SK-N-SH (cell line): ENCODE measurements around the gene PIK3R2. TPM values are rescaled to one million over a fixed set of nuclear protein-coding genes. Genes with fewer than 3 reads are reported as not detected.

Experiments used
- CTCF ChIA-PET: fragments of 300-600, 350-600 bp; formaldehyde crosslinking; extraction: SDS; loops from one replicate; lab custom pipeline; 2021; lab: Yijun Ruan, JAX
- POLR2A ChIA-PET: fragments of 350-600 bp; sonication (Branson Sonifier 250); formaldehyde crosslinking; extraction: SDS; loops from one replicate; lab custom pipeline; 2020; ENCODE audit warnings: antibody characterized with exemption, inconsistent platforms; lab: Yijun Ruan, JAX
- DNase-seq: peaks from one replicate; pipeline ENCODE4 v3.0.0; 2012
- H2AFZ ChIP-seq: fragments of 200-600 bp; sonication (generic); 2 replicates; pipeline ENCODE4 v1.8.1; 2016; ENCODE audit warnings: antibody characterized with exemption, mild to moderate bottlenecking, low read depth
- H3F3A ChIP-seq: fragments of 200-600 bp; sonication (generic); replicated peaks from 2 replicates; pipeline ENCODE3; 2016; ENCODE audit warnings: antibody characterized with exemption, mild to moderate bottlenecking; ENCODE audit not compliant: insufficient read depth
- H3K27ac ChIP-seq, 2 experiments: fragments of 200-500 bp in 1 of 2; fragments of 200-600 bp in 1 of 2; sonication (Bioruptor generic) in 1 of 2; sonication (generic), shearing (Covaris generic) in 1 of 2; 2 replicates each; pipeline versions ENCODE4 v1.5.1 to v1.6.1; 2014 to 2016; ENCODE audit warnings: low read depth in 2 of 2, inconsistent platforms in 1 of 2, low read length in 1 of 2, mild to moderate bottlenecking in 1 of 2, mixed read lengths in 1 of 2
- H3K27me3 ChIP-seq: fragments of 200-600 bp; sonication (generic), shearing (Covaris generic); 2 replicates; pipeline ENCODE4 v1.6.1; 2016; ENCODE audit warnings: mixed run types; ENCODE audit not compliant: insufficient read depth
- H3K36me3 ChIP-seq, 2 experiments: fragments of 200-500 bp in 1 of 2; fragments of 200-600 bp in 1 of 2; sonication (Bioruptor generic) in 1 of 2; sonication (generic) in 1 of 2; replicated peaks in 1 of 2; 2 replicates each; pipeline versions ENCODE3 to v1.5.1; 2014 to 2016; ENCODE audit warnings: low read length in 1 of 2, mild to moderate bottlenecking in 1 of 2; ENCODE audit not compliant: insufficient read depth in 2 of 2, control insufficient read depth in 1 of 2
- H3K4me1 ChIP-seq, 2 experiments: fragments of 200-500 bp in 1 of 2; fragments of 200-600 bp in 1 of 2; sonication (Bioruptor generic) in 1 of 2; sonication (generic), shearing (Covaris generic) in 1 of 2; 2 replicates each; pipeline versions ENCODE4 v1.5.1 to v1.6.1; 2014 to 2016; ENCODE audit warnings: low read depth in 1 of 2, low read length in 1 of 2, mixed run types in 1 of 2; ENCODE audit not compliant: insufficient read depth in 2 of 2, control insufficient read depth in 1 of 2
- H3K4me2 ChIP-seq: fragments of 200-600 bp; sonication (generic), shearing (Covaris generic); 2 replicates; pipeline ENCODE4 v1.6.1; 2017; ENCODE audit warnings: mixed run types
- H3K4me3 ChIP-seq, 2 experiments: fragments of 200-500 bp in 1 of 2; fragments of 200-600 bp in 1 of 2; sonication (Bioruptor generic) in 1 of 2; sonication (generic), shearing (Covaris generic) in 1 of 2; 2 replicates each; pipeline versions ENCODE4 v1.5.1 to v1.8.1; 2014 to 2016; ENCODE audit warnings: low read depth in 2 of 2, inconsistent platforms in 1 of 2, low read length in 1 of 2, mild to moderate bottlenecking in 1 of 2, mixed read lengths in 1 of 2, moderate library complexity in 1 of 2
- H3K79me2 ChIP-seq: fragments of 200-600 bp; sonication (generic); 2 replicates; pipeline ENCODE4 v1.8.1; 2017; ENCODE audit warnings: mild to moderate bottlenecking; ENCODE audit not compliant: insufficient read depth
- H3K9ac ChIP-seq: fragments of 200-600 bp; sonication (generic); 2 replicates; pipeline ENCODE4 v1.6.1; 2017; ENCODE audit warnings: mixed run types
- H3K9me2 ChIP-seq: fragments of 200-600 bp; sonication (generic); 2 replicates; pipeline ENCODE4 v1.6.1; 2017; ENCODE audit warnings: mixed run types
- H3K9me3 ChIP-seq: fragments of 200-600 bp; sonication (generic); 2 replicates; pipeline ENCODE4 v1.6.1; 2017; ENCODE audit warnings: mixed run types, mild to moderate bottlenecking, moderate library complexity
- H4K20me1 ChIP-seq: fragments of 200-600 bp; sonication (generic); 2 replicates; pipeline ENCODE4 v1.6.1; 2017; ENCODE audit warnings: mild to moderate bottlenecking, mixed run types; ENCODE audit not compliant: insufficient read depth
- CHD2 ChIP-seq: fragments of 150-350 bp; IDR thresholded peaks from 2 replicates; pipeline ENCODE4 v1.6.1; 2018; ENCODE audit warnings: low read length; ENCODE audit not compliant: partially characterized antibody
- EZH2phosphoT487 ChIP-seq: fragments of 200-600 bp; sonication (generic); IDR thresholded peaks from 2 replicates; pipeline ENCODE4 v1.6.1; 2017; ENCODE audit warnings: low read depth, mixed run types, mild to moderate bottlenecking, antibody characterized with exemption, moderate library complexity, borderline replicate concordance
- FOSL2 ChIP-seq: IDR thresholded peaks from 2 replicates; pipeline ENCODE4 v1.4.0; 2012; ENCODE audit warnings: low read depth, mild to moderate bottlenecking, moderate library complexity, borderline replicate concordance
- GABPA ChIP-seq: IDR thresholded peaks from 2 replicates; pipeline ENCODE4 v1.4.0; 2012; ENCODE audit warnings: low read depth, mild to moderate bottlenecking
- GATA2 ChIP-seq: sonication (generic); formaldehyde crosslinking; IDR thresholded peaks from 2 replicates; pipeline ENCODE4 v1.5.0; 2020; ENCODE audit warnings: mild to moderate bottlenecking, missing genetic modification reagents
- MXI1 ChIP-seq: IDR thresholded peaks from 2 replicates; pipeline ENCODE4 v1.6.1; 2012; ENCODE audit warnings: mild to moderate bottlenecking, low read depth, low read length, improper control_type of control experiment
- PBX3 ChIP-seq: IDR thresholded peaks from 2 replicates; pipeline ENCODE4; 2012
- POLR2AphosphoS5 ChIP-seq: IDR thresholded peaks from 2 replicates; pipeline ENCODE4 v1.6.1; 2012; ENCODE audit warnings: low read depth, low read length
- RAD21 ChIP-seq: IDR thresholded peaks from 2 replicates; pipeline ENCODE4 v1.6.1; 2012; ENCODE audit warnings: mild to moderate bottlenecking, low read length
- RCOR1 ChIP-seq: fragments of 150-350 bp; IDR thresholded peaks from 2 replicates; pipeline ENCODE4 v1.6.1; 2017; ENCODE audit warnings: antibody characterized with exemption, low read length
- TAF1 ChIP-seq: IDR thresholded peaks from 2 replicates; pipeline ENCODE4 v1.6.1; 2012; ENCODE audit warnings: low read depth, mild to moderate bottlenecking, low read length, moderate library complexity, borderline replicate concordance
- whole genome bisulfite sequencing: methylation state at CpG from one replicate; pipeline ENCODE4 v1.1.6; 2017; ENCODE audit warnings: low lambda C conversion rate; 5-methylcytosine and 5-hydroxymethylcytosine counted together
- polyA plus RNA-seq, 3 experiments: library from polyadenylated mRNA; depleted of rRNA; stranded (reverse); fragments of >200 nt; gene quantifications; 2 replicates each; pipeline ENCODE4 v1.2.3, GENCODE V29; 2012
- TF ChIP-seq, protein P1 (sequence below): fragments of 150-350 bp; IDR thresholded peaks from 2 replicates; pipeline ENCODE4 v1.6.1; 2017; ENCODE audit warnings: antibody characterized with exemption, low read length, low read depth, borderline replicate concordance
- TF ChIP-seq, protein P2 (sequence below): IDR thresholded peaks from 2 replicates; pipeline ENCODE4 v1.4.0; 2012; ENCODE audit warnings: low read depth
- TF ChIP-seq, protein P3 (sequence below): fragments of 150-350 bp; IDR thresholded peaks from 2 replicates; pipeline ENCODE4 v1.6.1; 2016; ENCODE audit warnings: mild to moderate bottlenecking, low read depth, low read length

Gene PIK3R2
- polyA plus RNA-seq, 1 of the 3 experiments (the other 2 are of a cell fraction) = 36.6 TPM

DNA sequence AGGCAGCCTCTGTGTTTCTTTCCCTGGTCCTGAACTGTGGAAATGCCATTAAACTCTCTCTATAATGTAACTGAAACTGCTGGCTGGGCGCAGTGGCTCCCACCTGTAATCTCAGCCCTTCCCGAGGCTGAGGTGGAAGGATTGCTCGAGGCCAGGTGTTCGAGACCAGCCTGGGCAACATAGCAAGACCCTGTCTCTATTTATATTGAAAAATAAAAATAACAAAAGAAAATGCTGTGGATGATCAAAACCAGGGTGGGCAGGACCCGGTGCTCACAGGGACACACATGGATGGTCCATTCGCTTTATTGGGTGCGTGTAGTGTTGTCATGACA, 43.5 kb downstream of the PIK3R2 start:
- Histone ChIP-seq H3K79me2 (peaks cover 9% of the 10 kb centered on the region; the same call in 1 of the 2 replicates), H3K9me2 (no peaks in the 10 kb centered on the region), H3K9me3 (no peaks in the 10 kb centered on the region), H3K4me2 (no peak overlapping the region), H3K27ac (peak overlapping the region in 1 of 2 experiments; percentile 39; a peak in 1 of 4 replicates), H3K27me3 (no peaks in the 10 kb centered on the region), H3K36me3 (peaks cover 0 to 6% of the 10 kb centered on the region in 2 experiments), H3F3A (peaks cover 11% of the 10 kb centered on the region), H3K4me3 (no peak overlapping the region), H3K4me1 (peaks cover 9 to 26% of the 10 kb centered on the region in 2 experiments; a peak in 2 of 4 replicates), H3K9ac (no peak overlapping the region), H4K20me1 (peaks cover 8% of the 10 kb centered on the region; the same call in 1 of the 2 replicates), H2AFZ (no peak overlapping the region)
- ChIA-PET POLR2A (no interaction called here), CTCF (interaction anchor here (0.9 to 20.7 kb wide), 2 partner anchors 36 to 59 kb away, joined by 3 to 505 read pairs; a partner anchor contains a TSS)
- 91% methylated on average over 7 of the region's 7 CpGs for WGBS
- TF ChIP-seq TAF1 (no peak), PBX3 (no peak), GABPA (no peak)
- TF ChIP-seq, protein P1, sequence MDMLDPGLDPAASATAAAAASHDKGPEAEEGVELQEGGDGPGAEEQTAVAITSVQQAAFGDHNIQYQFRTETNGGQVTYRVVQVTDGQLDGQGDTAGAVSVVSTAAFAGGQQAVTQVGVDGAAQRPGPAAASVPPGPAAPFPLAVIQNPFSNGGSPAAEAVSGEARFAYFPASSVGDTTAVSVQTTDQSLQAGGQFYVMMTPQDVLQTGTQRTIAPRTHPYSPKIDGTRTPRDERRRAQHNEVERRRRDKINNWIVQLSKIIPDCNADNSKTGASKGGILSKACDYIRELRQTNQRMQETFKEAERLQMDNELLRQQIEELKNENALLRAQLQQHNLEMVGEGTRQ = no peak
- no peak for DNase-seq

- Histone ChIP-seq H3F3A (peaks cover 2% of the 10 kb centered on the region), H3K79me2 (peaks cover 9% of the 10 kb centered on the region; the same call in 1 of the 2 replicates), H3K9ac (no peak overlapping the region), H2AFZ (no peak overlapping the region), H3K4me2 (no peak overlapping the region), H3K4me3 (no peak overlapping the region), H3K9me3 (no peaks in the 10 kb centered on the region), H3K27ac (no peak overlapping the region), H3K27me3 (no peaks in the 10 kb centered on the region), H4K20me1 (peaks cover 8% of the 10 kb centered on the region; the same call in 1 of the 2 replicates), H3K9me2 (no peaks in the 10 kb centered on the region), H3K4me1 (peaks cover 9 to 24% of the 10 kb centered on the region in 2 experiments; a peak in 2 of 4 replicates), H3K36me3 (peaks cover 0 to 8% of the 10 kb centered on the region in 2 experiments)
- POLR2A ChIA-PET = no interaction called here
- CTCF ChIA-PET = interaction anchor here (1.4 to 20.7 kb wide), 2 partner anchors 58 to 82 kb away, joined by 4 to 505 read pairs; a partner anchor contains a TSS
- WGBS = 93% methylated on average over 18 of the region's 18 CpGs
- DNase-seq = no peak
- TF ChIP-seq RAD21 (no peak), CHD2 (no peak)
- TF ChIP-seq, protein P1 = no peak
These were observed 44.3 kb downstream of the PIK3R2 start for GRCh38 chr19:18197306-18197705.

DNA sequence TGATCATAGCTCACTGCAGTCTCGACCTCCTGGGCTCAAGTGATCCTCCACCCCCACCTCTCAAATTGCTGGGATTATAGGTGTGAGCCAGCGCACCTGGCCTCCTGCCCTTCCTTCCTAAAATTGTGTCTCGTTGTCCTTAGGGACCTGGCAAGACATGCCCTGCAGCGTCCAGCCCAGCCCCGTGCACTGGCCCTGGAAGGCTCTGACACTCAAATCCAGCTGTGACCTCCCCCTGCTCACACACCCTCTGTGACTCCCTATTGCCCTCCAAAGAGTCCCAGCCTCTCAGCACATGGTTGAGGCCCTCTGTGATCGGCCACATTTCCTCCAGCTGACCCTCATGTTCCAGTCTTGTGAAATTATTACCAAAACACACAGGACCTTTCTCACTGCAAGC, 45.0 kb downstream of the PIK3R2 start:
- no peak overlapping the region for H3K9ac ChIP-seq
- POLR2A ChIA-PET = no interaction called here
- H3K4me2 ChIP-seq = no peak overlapping the region
- H3K27ac ChIP-seq = no peak overlapping the region
- H3K36me3 ChIP-seq = peaks cover 0 to 8% of the 10 kb centered on the region in 2 experiments
- DNase-seq = no peak
- 75% methylated on average over 6 of the region's 6 CpGs for WGBS
- CTCF ChIA-PET = interaction anchor here (1.4 to 20.7 kb wide), 2 partner anchors 57 to 81 kb away, joined by 4 to 505 read pairs; a partner anchor contains a TSS
- H3K9me3 ChIP-seq = no peaks in the 10 kb centered on the region
- H3F3A ChIP-seq = no peaks in the 10 kb centered on the region
- peaks cover 9 to 30% of the 10 kb centered on the region in 2 experiments; a peak in 2 of 4 replicates for H3K4me1 ChIP-seq
- H3K79me2 ChIP-seq = peaks cover 9% of the 10 kb centered on the region; the same call in 1 of the 2 replicates
- no peaks in the 10 kb centered on the region for H3K27me3 ChIP-seq
- H3K9me2 ChIP-seq = no peaks in the 10 kb centered on the region
- H3K4me3 ChIP-seq = no peak overlapping the region
- H4K20me1 ChIP-seq = peaks cover 8% of the 10 kb centered on the region; the same call in 1 of the 2 replicates
- no peak overlapping the region for H2AFZ ChIP-seq
- no peak for TF ChIP-seq POLR2AphosphoS5
- no peak for TF ChIP-seq RCOR1
- no peak for TF ChIP-seq GATA2 (CRISPR knock-in tag)
- TF ChIP-seq EZH2phosphoT487 = no peak
- TF ChIP-seq, protein P2, sequence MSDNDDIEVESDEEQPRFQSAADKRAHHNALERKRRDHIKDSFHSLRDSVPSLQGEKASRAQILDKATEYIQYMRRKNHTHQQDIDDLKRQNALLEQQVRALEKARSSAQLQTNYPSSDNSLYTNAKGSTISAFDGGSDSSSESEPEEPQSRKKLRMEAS = no peak
- no peak for TF ChIP-seq PBX3
- TF ChIP-seq, protein P3, sequence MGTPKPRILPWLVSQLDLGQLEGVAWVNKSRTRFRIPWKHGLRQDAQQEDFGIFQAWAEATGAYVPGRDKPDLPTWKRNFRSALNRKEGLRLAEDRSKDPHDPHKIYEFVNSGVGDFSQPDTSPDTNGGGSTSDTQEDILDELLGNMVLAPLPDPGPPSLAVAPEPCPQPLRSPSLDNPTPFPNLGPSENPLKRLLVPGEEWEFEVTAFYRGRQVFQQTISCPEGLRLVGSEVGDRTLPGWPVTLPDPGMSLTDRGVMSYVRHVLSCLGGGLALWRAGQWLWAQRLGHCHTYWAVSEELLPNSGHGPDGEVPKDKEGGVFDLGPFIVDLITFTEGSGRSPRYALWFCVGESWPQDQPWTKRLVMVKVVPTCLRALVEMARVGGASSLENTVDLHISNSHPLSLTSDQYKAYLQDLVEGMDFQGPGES = no peak
- TF ChIP-seq TAF1 = no peak
- TF ChIP-seq MXI1 = no peak
- no peak for TF ChIP-seq CHD2
- no peak for TF ChIP-seq FOSL2
